Right ventricle myocardium inferior (tissue), 1 donor: ENCODE results near the gene PKNOX1. TPM values are rescaled to one million over a fixed set of nuclear protein-coding genes. Genes with fewer than 3 reads are reported as not detected.
"Not testable (repeated sequence)": the region's sequence is repeated elsewhere in the genome, so short reads cannot be mapped to it uniquely, and the experiment has no call there.

Source experiments
- ATAC-seq: fragments of 200-7000 bp; cut with Tn5 transposase; one replicate; pipeline ENCODE4 v1.9.1; 2020; ENCODE audit warnings: mild to moderate bottlenecking, moderate library complexity
- DNase-seq: peaks from one replicate; pipeline ENCODE4 v3.0.0; 2021; ENCODE audit errors: missing footprints
- intact Hi-C: fragments of 100-400 bp; cut with DNase I; formaldehyde crosslinking; loops from one replicate; pipeline ENCODE4 v1.11.0; 2022
- total RNA-seq: library from RNA; stranded (reverse); fragmentation: NEBNext Ultra II Directional; extraction: Animal tissue kit (Norgen Biotek cat#: 25700); gene quantifications from one replicate; pipeline ENCODE4 v1.2.1, GENCODE V29; 2021
- donor health status: DM: no; HTN: yes; CAD: no; lungs with severe emphysema.

Gene PKNOX1
- total RNA-seq, 1 donor from 2014 or later = 9.7 TPM

DNA sequence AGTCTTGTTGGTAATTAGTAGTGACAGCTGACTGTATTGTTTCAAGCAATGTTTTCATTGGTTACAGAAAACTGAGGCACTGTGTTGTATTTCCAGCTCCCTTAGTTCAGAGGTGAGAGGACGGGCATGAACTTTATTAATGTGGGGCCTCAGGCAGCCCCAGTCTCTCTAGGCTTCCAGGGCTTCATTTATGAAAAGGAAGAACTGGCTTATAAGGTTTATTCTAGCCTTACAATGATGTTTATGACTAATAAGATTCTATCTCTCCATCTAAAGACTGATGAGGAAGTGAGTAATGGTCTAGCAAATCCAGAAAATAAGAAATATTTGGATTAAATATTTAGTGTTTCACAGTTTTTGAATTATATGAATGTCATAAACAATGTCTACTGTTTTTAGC lies 59.7 kb downstream of the PKNOX1 start:
- DNase-seq (no peak), ATAC-seq (no peak)
- intact Hi-C loops = no loop called here

- DNase-seq (no peak), ATAC-seq (no peak)
- intact Hi-C loops = no loop called here
These were observed 60.5 kb downstream of the PKNOX1 start for GRCh38 chr21:43034826-43035225.

- ATAC-seq = peak; percentile 71
- DNase-seq = peak; percentile 83
- intact Hi-C loops = not testable (repeated sequence)
These were observed 62.5 kb downstream of the PKNOX1 start for GRCh38 chr21:43036889-43037288.

GRCh38 chr21:43037918-43038658 lies 63.7 kb downstream of the PKNOX1 start:
- ATAC-seq = peak; percentile 7
- intact Hi-C loops, DNase-seq: not testable (repeated sequence)

- ATAC-seq, intact Hi-C loops, DNase-seq: not testable (repeated sequence)
These were observed 64.3 kb downstream of the PKNOX1 start for GRCh38 chr21:43038659-43039044.

GRCh38 chr21:43042169-43042568 lies 67.8 kb downstream of the PKNOX1 start:
- intact Hi-C loops, DNase-seq, ATAC-seq: not testable (repeated sequence)

GRCh38 chr21:43043291-43043690 lies 68.9 kb downstream of the PKNOX1 start:
- DNase-seq, intact Hi-C loops, ATAC-seq: not testable (repeated sequence)

- DNase-seq, ATAC-seq, intact Hi-C loops: not testable (repeated sequence)
These were observed 70.2 kb downstream of the PKNOX1 start for GRCh38 chr21:43044547-43044946.

DNA sequence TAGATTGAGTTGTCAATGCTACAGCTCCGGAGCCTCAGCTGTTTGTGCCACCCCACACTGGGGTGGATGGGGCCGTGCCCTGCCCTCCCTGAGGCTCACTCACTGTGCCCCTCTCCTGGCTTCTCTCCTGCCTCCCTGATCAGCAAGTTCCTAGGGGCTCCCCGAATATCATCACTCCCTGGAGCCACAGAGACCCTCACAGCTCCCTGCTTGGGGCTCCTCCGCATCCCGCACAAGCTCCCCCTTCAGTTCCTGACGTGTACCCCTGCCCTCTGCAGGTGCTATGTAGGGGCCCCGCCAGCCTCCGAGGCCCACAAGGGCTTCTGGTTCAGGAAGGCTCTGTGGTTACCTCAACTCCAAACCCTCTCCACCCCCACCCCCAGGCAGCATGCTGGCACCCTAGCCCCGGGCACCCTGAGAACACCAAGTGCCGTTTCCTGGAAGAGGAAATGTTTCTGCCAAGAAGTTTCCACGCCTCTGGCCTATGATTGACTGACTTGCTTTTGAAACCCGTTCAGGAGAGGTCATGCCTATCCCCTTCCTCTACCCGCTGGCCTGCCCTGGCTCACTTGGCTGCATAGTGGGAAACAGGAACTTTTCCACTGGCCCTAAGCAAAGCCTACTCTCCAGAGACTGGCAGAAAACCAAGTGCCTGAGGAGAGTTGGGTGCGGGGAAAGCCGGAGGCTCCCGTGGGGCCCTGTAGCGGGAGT lies 71.0 kb downstream of the PKNOX1 start:
- peak; percentile 90 for ATAC-seq
- DNase-seq, intact Hi-C loops: not testable (repeated sequence)

- DNase-seq, intact Hi-C loops: not testable (repeated sequence)
- ATAC-seq = peak; percentile 24
These were observed 71.8 kb downstream of the PKNOX1 start for GRCh38 chr21:43045876-43046821.

DNA sequence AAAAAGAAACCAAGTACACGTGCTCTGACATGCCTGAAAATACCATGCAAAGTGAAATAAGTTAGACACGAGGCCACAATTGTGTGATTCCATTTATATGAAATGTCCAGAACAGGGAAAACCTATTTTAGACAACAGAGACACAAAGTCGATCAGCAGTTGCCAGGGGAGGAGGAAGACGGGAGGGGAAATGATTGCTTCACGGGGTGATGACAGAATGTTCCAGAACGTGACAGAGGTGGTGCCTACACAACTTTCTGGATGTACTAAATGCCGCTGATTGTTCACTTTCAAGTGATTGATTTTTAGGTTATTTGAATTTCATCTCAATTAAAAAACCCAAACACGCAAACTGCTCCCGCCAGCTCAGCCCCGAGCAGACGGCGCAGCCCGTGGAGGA lies 78.8 kb downstream of the PKNOX1 start:
- ATAC-seq, DNase-seq, intact Hi-C loops: not testable (repeated sequence)

DNA sequence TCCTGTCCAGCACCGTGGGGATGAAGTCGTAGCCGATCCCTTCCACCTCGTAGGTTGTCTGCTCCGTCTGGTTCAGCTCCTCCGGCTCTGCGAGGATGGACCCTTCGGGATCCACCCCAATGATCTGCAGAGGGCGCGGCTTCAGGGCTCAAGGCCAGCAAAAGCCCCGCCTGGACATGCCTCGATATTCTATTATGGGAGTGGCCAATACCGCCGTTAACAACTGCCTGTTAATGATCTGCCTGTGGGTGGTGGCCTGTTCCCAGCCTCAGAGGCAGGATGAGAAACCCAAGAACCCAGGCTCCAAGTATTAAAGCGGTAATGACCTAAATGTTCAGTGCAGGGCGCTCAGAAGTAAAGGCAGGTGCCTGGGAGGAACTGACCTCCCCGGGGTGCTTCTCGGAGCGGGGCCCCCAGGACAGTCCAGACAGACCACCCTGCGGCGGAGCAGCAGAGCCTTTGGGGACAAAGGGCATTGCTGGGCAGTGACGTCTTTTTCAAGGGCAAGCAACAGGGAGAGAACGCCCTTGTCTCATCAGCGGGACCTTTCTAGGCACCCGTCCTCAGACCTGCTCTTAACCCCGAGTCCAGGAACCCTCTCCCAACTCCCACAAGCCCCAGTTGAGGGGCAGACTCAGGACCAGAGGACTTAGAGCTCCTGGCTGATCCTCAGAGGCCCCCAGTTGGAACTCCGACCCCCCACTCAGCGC lies 88.7 kb downstream of the PKNOX1 start:
- DNase-seq, ATAC-seq, intact Hi-C loops: not testable (repeated sequence)

DNA sequence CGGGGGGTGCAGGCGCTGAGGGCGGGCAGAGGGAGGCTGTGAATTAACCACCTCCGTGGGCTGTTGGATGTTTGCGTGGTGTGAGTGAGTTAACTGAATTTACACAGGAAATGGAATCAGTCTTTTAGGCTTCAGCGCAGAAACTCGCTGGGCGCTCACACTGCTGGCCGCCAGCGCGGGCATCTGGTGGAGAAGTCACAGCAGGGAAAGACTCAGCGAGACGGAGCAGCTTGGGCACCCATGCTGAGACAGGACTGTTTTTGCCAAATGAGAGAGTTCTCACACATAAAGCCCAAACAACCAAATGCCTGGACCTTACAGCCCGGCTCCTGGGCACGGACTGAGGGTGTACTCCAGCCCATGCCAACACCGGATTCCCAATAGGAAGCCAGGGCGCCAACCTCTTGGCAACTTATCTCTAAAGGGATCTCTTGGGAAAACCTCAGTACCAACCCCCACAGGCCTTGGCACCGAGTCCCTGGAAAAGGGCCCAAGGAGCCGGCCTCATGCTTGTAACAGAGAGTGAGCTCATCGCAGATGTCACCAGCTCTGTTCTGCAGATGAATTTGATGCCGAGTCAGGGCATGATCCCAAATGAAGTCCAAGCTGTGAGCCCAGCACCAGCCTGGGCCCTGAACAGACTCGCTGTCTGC lies 90.0 kb downstream of the PKNOX1 start:
- ATAC-seq, intact Hi-C loops, DNase-seq: not testable (repeated sequence)

- DNase-seq, intact Hi-C loops, ATAC-seq: not testable (repeated sequence)
These were observed 91.6 kb downstream of the PKNOX1 start for GRCh38 chr21:43065991-43066390.

- intact Hi-C loops, ATAC-seq, DNase-seq: not testable (repeated sequence)
These were observed 92.3 kb downstream of the PKNOX1 start for GRCh38 chr21:43066690-43067089.

- DNase-seq, ATAC-seq, intact Hi-C loops: not testable (repeated sequence)
These were observed 93.7 kb downstream of the PKNOX1 start for GRCh38 chr21:43068065-43068464.

- ATAC-seq, DNase-seq, intact Hi-C loops: not testable (repeated sequence)
These were observed 95.3 kb downstream of the PKNOX1 start for GRCh38 chr21:43069682-43070081.

GRCh38 chr21:43072742-43073141 lies 98.4 kb downstream of the PKNOX1 start:
- ATAC-seq, intact Hi-C loops: not testable (repeated sequence)

More at GRCh38 chr21:43072742-43073141, 98.4 kb downstream of the PKNOX1 start:
- DNase-seq = not testable (repeated sequence)
